ENCODE results near the gene STAP2. TPM values are rescaled to one million over a fixed set of nuclear protein-coding genes. Genes with fewer than 3 reads are reported as not detected.

Gene STAP2
- total and polyA plus RNA-seq, 2 donors (not counting 3 experiments of a cell fraction or from before 2014, with no cell fraction given) = 12.2 to 21.7 TPM

DNA sequence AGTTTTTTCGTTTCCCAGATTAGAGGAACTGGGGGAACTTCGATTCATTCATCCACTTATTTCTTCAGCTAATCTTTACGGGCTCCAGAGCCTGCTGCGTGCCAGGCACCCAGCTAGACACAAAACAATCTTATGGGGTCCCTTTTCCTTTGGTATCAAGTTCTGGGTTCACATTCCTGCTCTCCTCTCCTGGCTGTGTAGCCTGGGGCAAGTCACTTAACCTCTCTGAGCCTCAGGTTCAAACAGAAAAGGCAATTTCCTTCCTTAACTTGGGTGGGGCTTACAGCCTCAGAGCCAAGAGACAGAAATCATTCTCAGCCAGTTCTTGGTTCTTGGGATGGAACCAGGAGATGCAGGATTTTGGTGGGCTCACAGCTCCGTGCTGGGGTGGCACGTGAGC is 53.7 kb downstream of the STAP2 start:
- Histone ChIP-seq H3K9ac (replicated peaks; ENCODE audit: extremely low read depth, insufficient read depth, low read length) (no peak overlapping the region), H3K4me1 (ENCODE audit: control insufficient read depth, extremely low read depth, insufficient read depth, low read length) (no peaks in the 10 kb centered on the region), H3K9me1 (replicated peaks; ENCODE audit: control insufficient read depth, extremely low read depth, insufficient read depth, low read length) (no peaks in the 10 kb centered on the region), H2AFZ (ENCODE audit: low read depth, low read length) (no peak overlapping the region), H3K79me2 (ENCODE audit: control insufficient read depth, insufficient read depth, low read length) (no peaks in the 10 kb centered on the region), H3K9me3 (replicated peaks; ENCODE audit: control insufficient read depth, insufficient read depth, low read length) (no peaks in the 10 kb centered on the region), H3K36me3 (ENCODE audit: control insufficient read depth in 2 of 2, extremely low read depth in 1 of 2, insufficient read depth in 2 of 2, low read length in 2 of 2) (no peaks in the 10 kb centered on the region), H3K27me3 (ENCODE audit: control insufficient read depth in 2 of 2, insufficient read depth in 2 of 2, low read length in 2 of 2) (peaks cover 6 to 7% of the 10 kb centered on the region in 2 experiments), H3K4me2 (ENCODE audit: insufficient read depth, low read length) (no peak overlapping the region), H4K20me1 (replicated peaks; ENCODE audit: control insufficient read depth, extremely low read depth, insufficient read depth, low read length) (no peaks in the 10 kb centered on the region), H3K27ac (ENCODE audit: insufficient read depth, low read depth, low read length) (no peak overlapping the region), H3K4me3 (replicated peaks in 1 of 3; ENCODE audit: insufficient read depth in 1 of 3, low read depth in 1 of 3, low read length in 3 of 3) (no peak overlapping the region)
- no TSS peak for BruUV-seq (replicated peaks)
- dilution Hi-C loops (cut with MboI; ENCODE audit: extremely low pct_ligation_motif_present, low sequenced_read_pairs) = no loop called here
- DNase-seq (ENCODE audit: low read depth, low spot score) (no peak), FAIRE-seq (no peak)
- intact Hi-C loops (cut with micrococcal nuclease) = no loop called here
- POLR2A ChIA-PET = interaction anchor here (0.6 kb wide), 1 partner anchor 831 kb away, joined by 7 read pairs; no protein-coding TSS in a partner anchor
- TF ChIP-seq GATA2 (IDR thresholded peaks at IDR 0.05; ENCODE audit: insufficient read depth, insufficient read length, low read depth, low read length) = no peak
- TF ChIP-seq POLR2AphosphoS5 (IDR thresholded peaks at IDR 0.05; ENCODE audit: insufficient read depth, low read depth, low read length) = no peak
- TF ChIP-seq POLR2A (IDR thresholded peaks at IDR 0.05; ENCODE audit: low read depth, low read length) = no peak
- TF ChIP-seq JUN (IDR thresholded peaks at IDR 0.05; ENCODE audit: borderline replicate concordance, insufficient read depth, insufficient read length, low read depth) = no peak
- no peak for TF ChIP-seq CTCF (IDR thresholded peaks at IDR 0.05; ENCODE audit: extremely low read depth in 1 of 2, insufficient read depth in 1 of 2, low read depth in 1 of 2, low read length in 2 of 2)
- no peak for TF ChIP-seq MYC (IDR thresholded peaks at IDR 0.05; ENCODE audit: low read depth, low read length)
- TF ChIP-seq FOS (IDR thresholded peaks at IDR 0.05; ENCODE audit: borderline replicate concordance, insufficient read depth, low read length) = no peak
- TF ChIP-seq EZH2 (IDR thresholded peaks at IDR 0.05; ENCODE audit: borderline replicate concordance, low read depth, low read length, severe bottlenecking) = no peak
- no peak for TF ChIP-seq MAX (IDR thresholded peaks at IDR 0.05; ENCODE audit: insufficient read depth, insufficient read length)
- CTCF ChIA-PET = interaction anchor here (1.5 to 1.7 kb wide), 2 partner anchors 67 to 240 kb away, joined by 3 to 4 read pairs; no protein-coding TSS in a partner anchor
